UCSD-AML1 (cell line): ENCODE results near the gene RIPPLY3.

Experiments used
- DNase-seq: peaks from one replicate; lab custom pipeline; 2025; ENCODE audit not compliant: unreplicated experiment; lab: John Stamatoyannopoulos, UW

Gene RIPPLY3

GRCh38 chr21:37006486-37007291 is at the start of gene RIPPLY3:
RIPPLY3 (plus strand) TSS chr21:37006702; CDS start chr21:37006773, 71 bp downstream.
- DNase-seq, result no peak

GRCh38 chr21:36959020-36959835 is 47.3 kb upstream of the RIPPLY3 start:
- no peak for DNase-seq

- DNase-seq, result no peak
Observed at GRCh38 chr21:36960676-36961284, 45.7 kb upstream of the RIPPLY3 start.

- no peak for DNase-seq
Observed at GRCh38 chr21:36962098-36962780, 44.3 kb upstream of the RIPPLY3 start.

- DNase-seq, result no peak
Observed at GRCh38 chr21:36964398-36964797, 42.1 kb upstream of the RIPPLY3 start.

GRCh38 chr21:36964827-36965719 is 41.4 kb upstream of the RIPPLY3 start:
- DNase-seq, result no peak

- no peak for DNase-seq
Observed at GRCh38 chr21:36965720-36966065, 40.8 kb upstream of the RIPPLY3 start.

- DNase-seq, result peak; percentile 67
Observed at GRCh38 chr21:36966066-36966820, 40.3 kb upstream of the RIPPLY3 start, which contains the start of gene HLCS. HLCS (minus strand) TSS chr21:36966669; CDS start chr21:36966638, 31 bp downstream.

GRCh38 chr21:36966821-36967768 is 39.4 kb upstream of the RIPPLY3 start:
- no peak for DNase-seq

- no peak for DNase-seq
Observed at GRCh38 chr21:36968414-36968813, 38.1 kb upstream of the RIPPLY3 start.

GRCh38 chr21:36968976-36969375 is 37.5 kb upstream of the RIPPLY3 start:
- DNase-seq, result no peak

GRCh38 chr21:36973986-36974850 is 32.3 kb upstream of the RIPPLY3 start:
- no peak for DNase-seq

- no peak for DNase-seq
Observed at GRCh38 chr21:36974851-36975192, 31.7 kb upstream of the RIPPLY3 start.

GRCh38 chr21:36976228-36976861 is 30.2 kb upstream of the RIPPLY3 start:
- DNase-seq, result no peak

GRCh38 chr21:36976882-36977651 is 29.4 kb upstream of the RIPPLY3 start:
- peak; percentile 26 for DNase-seq
